Mesothelial cell of epicardium (in vitro differentiated cells): Measurements from ENCODE around the gene EBP. TPM values are rescaled to one million over a fixed set of nuclear protein-coding genes. Genes with fewer than 3 reads are reported as not detected.

Experiments used
- DNase-seq, 2 experiments: peaks; one replicate each; pipeline ENCODE4 v3.0.0; 2021; ENCODE audit warnings: low spot score in 2 of 2; ENCODE audit not compliant: unreplicated experiment in 2 of 2
- H3K27ac Mint-ChIP-seq: 2 replicates; pipeline ENCODE4 v1.8.0; 2021; ENCODE audit warnings: mixed read lengths
- H3K27me3 Mint-ChIP-seq: 2 replicates; pipeline ENCODE4 v1.8.0; 2021; ENCODE audit warnings: low read depth, mixed read lengths
- H3K36me3 Mint-ChIP-seq: 2 replicates; pipeline ENCODE4 v1.8.0; 2021; ENCODE audit warnings: mixed read lengths
- H3K4me1 Mint-ChIP-seq: 2 replicates; pipeline ENCODE4 v1.8.0; 2021; ENCODE audit warnings: mixed read lengths
- H3K4me3 Mint-ChIP-seq: 2 replicates; pipeline ENCODE4 v1.8.0; 2021; ENCODE audit warnings: mild to moderate bottlenecking, moderate library complexity, mixed read lengths
- H3K9me3 Mint-ChIP-seq: 2 replicates; pipeline ENCODE4 v1.8.0; 2021; ENCODE audit warnings: mixed read lengths
- total RNA-seq: library from RNA; stranded (reverse); gene quantifications from 3 replicates; pipeline ENCODE4 v1.2.1, GENCODE V29; 2021
- TF ChIP-seq, protein P1 (sequence below): fragments of 200-600 bp; sonication (generic); IDR thresholded peaks from one replicate; pipeline ENCODE4 v1.5.0; 2021; ENCODE audit warnings: antibody characterized with exemption; ENCODE audit not compliant: unreplicated experiment

EBP gene
- total RNA-seq, 1 donor from 2014 or later, result 48.9 TPM

DNA sequence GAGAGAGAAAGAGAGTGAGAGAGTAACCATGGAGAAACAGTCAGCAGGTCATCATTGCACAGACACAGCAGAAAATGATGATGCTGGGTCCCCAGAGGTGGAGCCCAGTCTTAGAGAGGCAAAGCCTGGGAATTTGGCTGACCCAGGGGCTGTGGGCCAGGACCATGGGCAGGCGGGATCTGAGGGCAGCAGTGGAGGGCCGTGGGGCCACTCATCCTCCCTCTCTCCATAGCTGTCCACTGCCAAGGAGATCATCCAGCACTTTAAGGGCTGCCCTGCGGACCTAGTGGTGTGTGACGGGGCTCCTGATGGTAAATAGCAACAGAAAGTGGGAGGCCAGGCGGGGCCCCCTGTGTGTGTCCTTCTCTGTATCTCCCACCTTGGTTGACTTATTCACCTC lies 42.8 kb upstream of the EBP start:
- no peak overlapping the region for H3K4me3 Mint-ChIP-seq
- no peaks in the 10 kb centered on the region for H3K27me3 Mint-ChIP-seq
- TF ChIP-seq, protein P1, sequence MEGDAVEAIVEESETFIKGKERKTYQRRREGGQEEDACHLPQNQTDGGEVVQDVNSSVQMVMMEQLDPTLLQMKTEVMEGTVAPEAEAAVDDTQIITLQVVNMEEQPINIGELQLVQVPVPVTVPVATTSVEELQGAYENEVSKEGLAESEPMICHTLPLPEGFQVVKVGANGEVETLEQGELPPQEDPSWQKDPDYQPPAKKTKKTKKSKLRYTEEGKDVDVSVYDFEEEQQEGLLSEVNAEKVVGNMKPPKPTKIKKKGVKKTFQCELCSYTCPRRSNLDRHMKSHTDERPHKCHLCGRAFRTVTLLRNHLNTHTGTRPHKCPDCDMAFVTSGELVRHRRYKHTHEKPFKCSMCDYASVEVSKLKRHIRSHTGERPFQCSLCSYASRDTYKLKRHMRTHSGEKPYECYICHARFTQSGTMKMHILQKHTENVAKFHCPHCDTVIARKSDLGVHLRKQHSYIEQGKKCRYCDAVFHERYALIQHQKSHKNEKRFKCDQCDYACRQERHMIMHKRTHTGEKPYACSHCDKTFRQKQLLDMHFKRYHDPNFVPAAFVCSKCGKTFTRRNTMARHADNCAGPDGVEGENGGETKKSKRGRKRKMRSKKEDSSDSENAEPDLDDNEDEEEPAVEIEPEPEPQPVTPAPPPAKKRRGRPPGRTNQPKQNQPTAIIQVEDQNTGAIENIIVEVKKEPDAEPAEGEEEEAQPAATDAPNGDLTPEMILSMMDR, result no peak
- peaks cover 15% of the 10 kb centered on the region for H3K4me1 Mint-ChIP-seq
- peaks cover 17% of the 10 kb centered on the region for H3K9me3 Mint-ChIP-seq
- no peak overlapping the region for H3K27ac Mint-ChIP-seq
- peaks cover 15% of the 10 kb centered on the region for H3K36me3 Mint-ChIP-seq
- no peak for DNase-seq

DNA sequence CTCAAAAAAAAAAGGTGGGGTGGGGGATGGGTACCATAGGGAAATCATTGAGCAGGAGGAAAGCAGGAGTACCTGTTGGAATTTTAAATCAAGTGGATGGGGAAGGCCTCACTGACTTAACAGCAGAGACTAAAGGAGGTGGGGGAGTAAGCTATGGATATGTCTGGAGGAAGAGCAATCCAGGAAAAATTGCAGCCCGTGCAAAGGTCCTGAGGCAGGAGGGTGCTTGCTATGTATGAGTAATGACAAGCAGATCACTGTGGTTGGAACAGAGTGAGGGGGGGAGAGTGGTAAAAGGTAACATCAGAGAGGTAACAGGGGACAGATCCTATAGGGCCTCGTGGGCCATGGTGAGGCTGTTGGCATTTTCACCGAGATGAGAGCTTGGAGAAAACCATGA lies 41.5 kb upstream of the EBP start:
- no peaks in the 10 kb centered on the region for H3K27me3 Mint-ChIP-seq
- H3K4me1 Mint-ChIP-seq, result peaks cover 13% of the 10 kb centered on the region

DNA sequence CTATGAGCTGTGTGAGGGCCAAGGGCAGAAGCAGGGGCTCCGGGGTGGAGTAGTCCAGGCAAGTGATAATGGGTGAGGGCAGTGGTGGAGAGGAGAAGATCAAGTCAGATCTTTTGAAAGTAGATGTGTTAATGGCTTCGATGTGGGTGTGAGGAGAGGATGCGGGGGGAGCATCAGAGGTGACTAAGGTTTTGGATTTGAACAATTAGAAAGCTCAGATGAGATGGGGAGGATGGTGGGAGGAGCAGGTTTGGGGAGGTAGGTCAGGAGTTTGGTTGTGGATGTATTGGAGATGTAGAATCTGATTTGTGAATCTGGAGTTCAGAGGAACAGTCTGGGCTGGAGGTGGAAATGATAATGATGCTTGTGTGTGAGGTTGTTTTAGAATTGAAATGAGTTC lies 41.0 kb upstream of the EBP start:
- Mint-ChIP-seq H3K36me3 (peaks cover 15% of the 10 kb centered on the region), H3K9me3 (peaks cover 17% of the 10 kb centered on the region), H3K4me3 (no peak overlapping the region), H3K27ac (no peak overlapping the region), H3K4me1 (peaks cover 13% of the 10 kb centered on the region), H3K27me3 (no peaks in the 10 kb centered on the region)
- TF ChIP-seq, protein P1, result no peak
- no peak for DNase-seq

More for the DNA sequence above, 41.5 kb upstream of the EBP start:
- TF ChIP-seq, protein P1, result no peak
- Mint-ChIP-seq H3K27ac (no peak overlapping the region), H3K36me3 (peaks cover 15% of the 10 kb centered on the region), H3K4me3 (no peak overlapping the region), H3K9me3 (peaks cover 17% of the 10 kb centered on the region)
- no peak for DNase-seq

DNA sequence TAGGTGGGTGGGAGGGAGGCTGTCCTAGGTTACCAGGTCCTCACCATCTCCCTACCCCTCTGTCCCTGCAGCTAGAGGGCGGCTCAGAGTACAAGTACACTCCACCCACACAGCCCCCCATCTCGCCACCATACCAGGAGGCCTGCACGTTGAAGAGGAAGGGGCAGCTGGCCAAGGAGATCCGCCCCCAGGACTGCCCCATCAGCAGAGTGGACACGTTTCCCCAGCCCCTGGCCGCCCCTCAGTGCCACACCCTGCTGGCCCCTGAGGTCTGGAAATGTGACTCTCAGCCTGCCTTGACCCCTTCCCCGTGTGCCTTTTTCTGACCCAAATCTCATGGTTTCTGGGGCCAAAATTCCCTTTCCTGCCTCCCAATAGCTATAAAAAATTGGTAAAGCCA lies 39.1 kb upstream of the EBP start:
- Mint-ChIP-seq H3K27me3 (no peaks in the 10 kb centered on the region), H3K4me1 (peaks cover under 1% of the 10 kb centered on the region), H3K4me3 (no peak overlapping the region), H3K27ac (no peak overlapping the region), H3K9me3 (peaks cover 9% of the 10 kb centered on the region), H3K36me3 (peaks cover 20% of the 10 kb centered on the region)
- TF ChIP-seq, protein P1, result no peak
- DNase-seq, result no peak

DNA sequence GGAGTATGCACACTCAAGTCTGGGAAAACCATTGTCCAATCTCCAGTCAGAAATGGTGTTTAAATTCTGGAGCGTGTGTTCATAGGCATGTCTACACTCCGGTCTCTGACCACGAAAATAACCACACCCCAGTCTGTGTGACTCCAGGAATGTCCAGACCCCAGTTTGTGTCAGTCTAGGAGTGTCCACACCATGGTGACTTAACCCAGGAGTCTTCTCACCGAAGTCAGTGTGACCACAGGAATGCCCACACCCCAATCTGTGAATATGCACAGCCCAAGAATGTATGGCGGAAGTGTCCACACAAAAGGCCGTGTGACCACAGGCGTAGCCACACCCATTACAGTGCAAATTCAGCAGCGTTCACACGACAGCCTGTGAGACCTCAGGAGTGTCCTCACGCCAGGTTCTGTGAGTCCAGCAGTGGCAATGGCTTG lies 34.2 kb upstream of the EBP start:
- no peak for DNase-seq
- H3K4me1 Mint-ChIP-seq, result no peaks in the 10 kb centered on the region
- H3K27me3 Mint-ChIP-seq, result no peaks in the 10 kb centered on the region
- H3K9me3 Mint-ChIP-seq, result no peaks in the 10 kb centered on the region
- H3K36me3 Mint-ChIP-seq, result peaks cover 8% of the 10 kb centered on the region
- H3K27ac Mint-ChIP-seq, result no peak overlapping the region
- no peak overlapping the region for H3K4me3 Mint-ChIP-seq
- TF ChIP-seq, protein P1, result no peak

DNA sequence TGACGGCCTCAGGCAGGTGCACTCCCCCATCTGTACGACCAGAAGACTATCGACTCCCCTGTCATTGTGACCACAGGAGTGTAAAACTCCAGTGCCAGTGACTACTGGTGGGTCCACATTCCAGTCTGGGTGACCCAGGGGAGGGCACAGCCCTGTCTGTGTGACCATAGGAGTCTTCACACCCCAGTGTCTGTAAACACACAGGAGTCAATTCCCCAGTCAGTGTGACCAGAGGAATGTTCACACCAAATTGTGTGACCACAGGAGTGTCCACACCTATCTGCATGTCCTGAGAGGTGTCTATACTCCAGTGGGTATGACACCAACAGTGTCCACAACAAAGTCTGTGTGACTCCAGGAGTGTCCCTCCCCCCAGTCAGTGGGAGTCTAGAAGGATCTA lies 33.6 kb upstream of the EBP start:
- Mint-ChIP-seq H3K27ac (no peak overlapping the region), H3K9me3 (no peaks in the 10 kb centered on the region), H3K4me1 (no peaks in the 10 kb centered on the region), H3K27me3 (no peaks in the 10 kb centered on the region), H3K36me3 (peaks cover 5% of the 10 kb centered on the region), H3K4me3 (no peak overlapping the region)
- no peak for DNase-seq
- TF ChIP-seq, protein P1, result no peak
